ENCODE measurements around the gene FANCM.

GRCh38 chr14:45123271-45123670 is 12.5 kb upstream of the FANCM start:
- no peak for TF ChIP-seq CTCF (conservative IDR thresholded peaks at IDR 0.05; ENCODE audit: low read depth, low read length)
- no peak for TF ChIP-seq EZH2phosphoT487 (IDR thresholded peaks at IDR 0.05; ENCODE audit: borderline replicate concordance, low read length)
